SIG-M5 treated with dmso at 0.1 percent for 504 hours (cell line): ENCODE results near the gene SMURF2.
"Not testable (repeated sequence)": the region's sequence is repeated elsewhere in the genome, so short reads cannot be mapped to it uniquely, and the experiment has no call there.

Experiments
- DNase-seq: peaks from one replicate; lab custom pipeline; 2025; ENCODE audit not compliant: unreplicated experiment; lab: John Stamatoyannopoulos, UW

The SMURF2 gene

GRCh38 chr17:64599187-64599676, 62.9 kb downstream of the SMURF2 start:
- DNase-seq, result peak; percentile 31

GRCh38 chr17:64598672-64599071, 63.4 kb downstream of the SMURF2 start:
- no peak for DNase-seq

GRCh38 chr17:64596988-64597387, 65.1 kb downstream of the SMURF2 start:
- DNase-seq, result no peak

DNA sequence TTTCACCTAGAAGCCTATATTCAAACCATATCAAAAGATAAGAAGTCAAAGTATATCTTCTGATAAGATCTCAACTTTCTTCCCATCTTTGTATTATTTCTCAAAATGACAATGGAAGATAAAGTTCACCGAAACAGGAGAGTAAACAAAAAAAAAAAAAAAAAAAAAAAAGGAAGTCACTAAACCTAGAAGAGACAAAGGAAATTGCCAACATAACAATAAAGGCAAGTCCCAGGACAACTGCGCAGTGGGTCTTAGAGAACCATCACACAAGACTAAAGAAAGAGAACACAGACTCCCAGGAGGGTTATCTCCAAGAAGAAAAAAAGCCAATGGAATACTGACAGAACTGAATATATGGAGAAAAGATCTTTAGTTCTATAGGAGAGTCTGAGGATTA, 65.7 kb downstream of the SMURF2 start:
- no peak for DNase-seq

GRCh38 chr17:64591944-64592343, 70.2 kb downstream of the SMURF2 start:
- no peak for DNase-seq

GRCh38 chr17:64585146-64585545, 77.0 kb downstream of the SMURF2 start:
- no peak for DNase-seq

DNA sequence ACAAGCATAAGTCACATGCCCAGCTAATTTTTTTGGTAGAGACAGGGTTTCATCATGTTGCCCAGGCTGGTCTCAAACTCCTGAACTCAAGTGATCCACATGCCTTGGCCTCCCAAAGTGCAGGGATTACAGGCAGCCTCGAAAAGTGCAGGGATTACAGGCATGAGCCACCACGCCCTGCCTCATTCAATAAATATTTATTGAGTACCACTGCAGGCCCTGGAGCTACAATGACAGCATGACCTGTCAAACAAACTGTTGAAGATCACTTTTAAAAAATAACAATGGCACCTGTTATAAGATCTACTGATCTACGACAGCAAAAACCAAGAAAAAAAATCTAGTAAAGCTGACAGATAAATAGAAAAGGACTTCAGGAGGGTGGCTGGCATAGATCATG, 79.1 kb downstream of the SMURF2 start:
- no peak for DNase-seq

GRCh38 chr17:64580384-64581315, 81.5 kb downstream of the SMURF2 start:
- no peak for DNase-seq

DNA sequence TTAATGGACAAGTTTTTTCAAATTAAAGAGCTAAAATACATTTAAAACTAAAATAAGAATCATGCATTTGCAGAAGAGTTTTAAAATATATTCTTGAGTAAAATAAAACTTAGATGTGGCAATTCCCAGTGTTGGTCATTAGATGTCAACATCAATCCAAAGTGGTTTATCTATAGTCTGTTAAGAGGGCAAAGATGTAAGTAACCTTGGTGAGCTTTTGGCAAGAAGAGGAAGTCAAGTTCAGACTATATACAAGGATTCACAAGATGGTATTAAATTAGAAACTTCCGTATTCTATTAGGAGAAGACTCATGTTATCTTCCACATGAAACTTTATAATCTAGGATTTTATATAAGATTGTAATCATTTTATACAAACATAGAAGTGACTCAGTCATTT, 82.2 kb downstream of the SMURF2 start:
- DNase-seq, result peak; percentile 73

DNA sequence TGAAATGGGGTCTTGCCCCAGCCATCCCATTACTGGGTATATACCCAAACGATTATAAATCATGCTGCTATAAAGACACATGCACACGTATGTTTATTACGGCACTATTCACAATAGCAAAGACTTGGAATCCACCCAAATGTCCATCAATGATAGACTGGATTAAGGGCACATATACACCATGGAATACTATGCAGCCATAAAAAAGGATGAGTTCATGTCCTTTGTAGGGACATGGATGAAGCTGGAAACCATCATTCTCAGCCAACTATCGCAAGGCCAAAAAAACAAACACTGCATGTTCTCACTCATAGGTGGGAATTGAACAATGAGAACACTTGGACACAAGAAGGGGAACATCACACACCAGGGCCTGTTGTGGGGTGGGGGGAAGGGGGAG, 85.1 kb downstream of the SMURF2 start:
- not testable (repeated sequence) for DNase-seq

- DNase-seq, result no peak
These were observed 86.7 kb downstream of the SMURF2 start for GRCh38 chr17:64575431-64575830.

DNA sequence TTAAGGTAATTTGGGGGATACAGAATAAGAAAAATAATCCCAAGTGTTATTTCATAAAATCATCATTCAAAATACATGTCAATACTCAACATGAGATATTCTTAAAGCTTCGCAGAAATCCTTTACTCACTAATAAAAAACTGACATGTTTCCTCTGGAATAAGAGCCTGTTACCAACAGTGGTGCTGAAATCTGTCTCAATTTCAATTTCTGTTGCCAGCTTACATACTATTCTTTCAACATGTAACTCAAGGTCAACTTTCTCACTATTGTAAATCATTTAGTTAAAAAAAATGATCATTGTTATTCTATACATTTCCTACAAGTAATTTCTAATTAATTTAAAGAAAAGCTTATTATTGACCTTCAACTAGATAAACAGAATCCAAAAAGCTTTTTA, 87.5 kb downstream of the SMURF2 start:
- DNase-seq, result no peak

- DNase-seq, result no peak
These were observed 88.9 kb downstream of the SMURF2 start for GRCh38 chr17:64573214-64573613.

DNA sequence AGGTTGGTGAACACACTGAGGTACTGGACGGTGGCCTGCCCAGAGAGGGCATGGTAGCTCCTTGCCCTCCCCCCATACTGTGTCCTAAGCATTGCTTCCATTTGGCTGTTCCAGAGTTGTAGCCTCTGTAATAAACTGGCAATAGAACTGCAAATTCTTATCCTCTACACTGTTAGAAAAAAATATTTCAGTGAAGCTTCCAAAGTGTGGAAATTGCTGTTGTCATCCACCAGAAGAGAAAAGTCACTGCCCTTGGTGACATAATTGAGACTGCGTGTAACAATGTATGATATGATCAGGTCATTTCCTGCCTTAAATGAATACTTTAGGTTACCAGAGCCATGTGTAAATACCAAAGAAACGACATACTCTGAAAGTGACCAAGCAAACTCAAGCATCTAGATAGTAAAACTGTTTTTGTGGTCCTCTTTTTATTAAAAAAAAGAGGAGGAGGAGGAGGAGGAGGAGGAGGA, 89.4 kb downstream of the SMURF2 start:
- peak; percentile 30 for DNase-seq

DNA sequence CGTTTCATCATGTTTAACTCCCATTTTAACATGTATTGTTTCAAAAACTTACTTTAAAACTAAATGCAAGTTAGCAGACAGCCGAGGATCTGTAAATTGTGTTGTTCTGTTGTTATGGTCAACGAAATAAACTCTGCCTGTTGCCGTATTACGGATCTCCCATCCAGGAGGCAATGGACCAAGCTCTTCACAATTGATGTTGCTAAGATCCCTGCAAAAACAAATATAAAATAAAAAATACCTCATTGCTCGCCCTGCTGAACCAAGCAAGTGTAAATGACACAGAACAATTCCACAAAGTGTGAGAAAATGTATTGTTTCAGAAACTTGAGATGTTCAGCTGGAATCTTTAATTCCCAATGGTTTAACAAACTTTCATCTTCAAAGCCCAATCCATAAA, 90.4 kb downstream of the SMURF2 start:
- DNase-seq, result no peak

DNA sequence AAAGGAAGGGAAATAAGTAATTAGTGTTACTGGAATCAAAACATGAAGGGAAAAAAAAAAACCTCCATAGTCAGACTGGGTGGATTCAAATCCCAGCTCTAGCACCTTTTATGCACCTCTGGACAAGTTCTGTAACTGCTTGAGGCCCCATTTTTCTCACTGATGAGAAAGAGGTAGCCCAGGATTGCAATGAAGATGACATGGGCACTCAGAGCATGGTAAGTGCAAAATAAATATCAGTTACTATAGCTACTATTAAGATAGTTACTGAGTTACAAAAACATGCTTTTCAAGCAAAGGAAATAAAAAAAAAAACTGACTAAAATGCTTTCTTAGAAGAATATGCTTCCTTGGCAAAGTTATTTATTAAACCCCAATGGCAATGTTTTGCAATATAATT, 96.5 kb downstream of the SMURF2 start:
- DNase-seq, result no peak

- no peak for DNase-seq
These were observed 98.0 kb downstream of the SMURF2 start for GRCh38 chr17:64564098-64564497.

DNA sequence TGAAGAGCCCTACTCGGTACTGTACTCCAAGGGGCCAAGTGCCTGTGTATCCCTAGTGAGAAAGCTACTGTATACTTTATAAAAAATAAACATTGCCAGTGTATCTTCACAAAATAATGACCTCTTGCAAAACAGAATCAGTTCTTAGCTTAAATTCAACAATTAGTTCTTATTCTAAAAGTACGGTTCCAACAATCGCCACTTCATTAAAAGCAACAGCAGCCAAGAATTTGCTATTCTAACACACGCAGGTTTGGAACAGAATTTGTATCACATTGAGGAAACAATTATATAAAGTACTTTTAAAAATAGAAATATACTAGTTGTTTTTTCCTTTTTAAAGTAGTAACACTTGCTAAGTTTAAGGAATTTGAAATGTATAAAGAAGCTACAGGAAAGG, 106.8 kb downstream of the SMURF2 start:
- DNase-seq, result no peak

DNA sequence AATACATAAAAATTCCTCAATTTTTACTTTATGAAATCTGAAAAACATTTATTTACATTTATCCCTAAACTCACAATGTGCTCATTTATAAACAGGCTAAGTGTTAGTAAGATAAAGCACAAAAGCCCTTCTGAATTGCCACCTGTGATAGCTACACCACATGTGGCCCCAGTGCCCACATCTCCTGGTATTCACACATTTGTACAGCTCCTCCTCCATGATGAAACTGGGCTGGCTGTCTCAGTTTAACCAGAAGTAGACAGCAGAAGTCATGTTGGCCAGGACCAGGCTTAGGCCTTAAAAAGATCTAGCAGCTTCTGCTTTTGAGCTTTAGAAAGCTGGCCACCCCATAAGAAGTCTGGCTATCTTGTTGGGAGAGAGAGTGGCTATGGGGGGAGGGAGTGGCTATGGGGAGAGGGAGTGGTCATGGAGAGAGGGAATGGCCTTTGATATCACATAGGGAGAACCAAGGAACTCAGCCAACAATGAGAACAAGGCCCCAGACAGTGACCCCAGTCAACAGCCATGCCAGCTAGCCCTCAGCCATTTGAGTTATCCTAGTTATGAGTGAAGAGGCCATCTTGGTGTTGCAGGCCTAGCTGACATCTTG, 108.0 kb downstream of the SMURF2 start:
- DNase-seq, result no peak

DNA sequence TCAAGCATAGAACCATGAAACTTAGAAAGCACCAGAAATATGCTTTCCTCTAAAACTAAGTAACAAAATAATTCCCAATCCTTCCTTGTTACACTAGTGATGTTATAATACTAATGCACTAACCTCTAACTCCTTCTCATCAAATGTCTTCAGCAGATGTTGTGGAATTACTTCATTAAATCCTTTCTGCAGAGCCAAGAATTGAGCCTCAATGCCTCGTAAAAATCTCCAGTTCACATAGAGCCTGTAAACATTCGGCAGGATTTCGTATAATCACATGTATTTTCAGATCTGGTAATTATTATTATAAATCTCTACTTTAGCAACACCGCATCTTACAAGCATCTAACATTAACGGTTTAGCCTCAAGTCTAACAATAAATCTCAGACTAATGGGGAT, 110.6 kb downstream of the SMURF2 start:
- DNase-seq, result no peak

GRCh38 chr17:64547319-64547718, 114.8 kb downstream of the SMURF2 start:
- DNase-seq, result no peak

- DNase-seq, result no peak
These were observed 115.4 kb downstream of the SMURF2 start for GRCh38 chr17:64546716-64547115.
